ENCODE results near the gene BHLHE23. TPM values are rescaled to one million over a fixed set of nuclear protein-coding genes. Genes with fewer than 3 reads are reported as not detected.

BHLHE23 gene
- total RNA-seq, 1 experiment from 2014 or later: not detected

GRCh38 chr20:63053432-63054102, 46.8 kb upstream of the BHLHE23 start:
- TF ChIP-seq, protein P1, sequence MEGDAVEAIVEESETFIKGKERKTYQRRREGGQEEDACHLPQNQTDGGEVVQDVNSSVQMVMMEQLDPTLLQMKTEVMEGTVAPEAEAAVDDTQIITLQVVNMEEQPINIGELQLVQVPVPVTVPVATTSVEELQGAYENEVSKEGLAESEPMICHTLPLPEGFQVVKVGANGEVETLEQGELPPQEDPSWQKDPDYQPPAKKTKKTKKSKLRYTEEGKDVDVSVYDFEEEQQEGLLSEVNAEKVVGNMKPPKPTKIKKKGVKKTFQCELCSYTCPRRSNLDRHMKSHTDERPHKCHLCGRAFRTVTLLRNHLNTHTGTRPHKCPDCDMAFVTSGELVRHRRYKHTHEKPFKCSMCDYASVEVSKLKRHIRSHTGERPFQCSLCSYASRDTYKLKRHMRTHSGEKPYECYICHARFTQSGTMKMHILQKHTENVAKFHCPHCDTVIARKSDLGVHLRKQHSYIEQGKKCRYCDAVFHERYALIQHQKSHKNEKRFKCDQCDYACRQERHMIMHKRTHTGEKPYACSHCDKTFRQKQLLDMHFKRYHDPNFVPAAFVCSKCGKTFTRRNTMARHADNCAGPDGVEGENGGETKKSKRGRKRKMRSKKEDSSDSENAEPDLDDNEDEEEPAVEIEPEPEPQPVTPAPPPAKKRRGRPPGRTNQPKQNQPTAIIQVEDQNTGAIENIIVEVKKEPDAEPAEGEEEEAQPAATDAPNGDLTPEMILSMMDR (IDR thresholded peaks at IDR 0.05; ENCODE audit: unreplicated experiment): no peak
- Mint-ChIP-seq H3K9me3 (ENCODE audit: low read depth, unreplicated experiment) (no peaks in the 10 kb centered on the region), H3K4me1 (ENCODE audit: low read depth, unreplicated experiment) (no peaks in the 10 kb centered on the region), H3K36me3 (ENCODE audit: insufficient read depth, unreplicated experiment) (no peaks in the 10 kb centered on the region), H3K4me3 (ENCODE audit: low read depth, unreplicated experiment) (no peak overlapping the region), H3K27me3 (ENCODE audit: unreplicated experiment) (peaks cover 58% of the 10 kb centered on the region), H3K27ac (ENCODE audit: unreplicated experiment) (no peak overlapping the region)
- no TSS peak for BruUV-seq (replicated peaks)
- no peak for DNase-seq
- intact Hi-C loops (cut with micrococcal nuclease; ENCODE audit: unreplicated experiment): no loop called here
- CTCF ChIA-PET: no interaction called here

- intact Hi-C loops (cut with micrococcal nuclease; ENCODE audit: unreplicated experiment): no loop called here
- CTCF ChIA-PET: no interaction called here
- H3K27me3 Mint-ChIP-seq (ENCODE audit: unreplicated experiment): peaks cover 64% of the 10 kb centered on the region
- H3K36me3 Mint-ChIP-seq (ENCODE audit: insufficient read depth, unreplicated experiment): no peaks in the 10 kb centered on the region
- no peaks in the 10 kb centered on the region for H3K9me3 Mint-ChIP-seq (ENCODE audit: low read depth, unreplicated experiment)
- no peak overlapping the region for H3K4me3 Mint-ChIP-seq (ENCODE audit: low read depth, unreplicated experiment)
- TF ChIP-seq, protein P1 (IDR thresholded peaks at IDR 0.05; ENCODE audit: unreplicated experiment): no peak
- H3K4me1 Mint-ChIP-seq (ENCODE audit: low read depth, unreplicated experiment): no peaks in the 10 kb centered on the region
- no peak overlapping the region for H3K27ac Mint-ChIP-seq (ENCODE audit: unreplicated experiment)
- no peak for DNase-seq
- no TSS peak for BruUV-seq (replicated peaks)
These were observed 46.0 kb upstream of the BHLHE23 start for GRCh38 chr20:63052571-63053431.

DNA sequence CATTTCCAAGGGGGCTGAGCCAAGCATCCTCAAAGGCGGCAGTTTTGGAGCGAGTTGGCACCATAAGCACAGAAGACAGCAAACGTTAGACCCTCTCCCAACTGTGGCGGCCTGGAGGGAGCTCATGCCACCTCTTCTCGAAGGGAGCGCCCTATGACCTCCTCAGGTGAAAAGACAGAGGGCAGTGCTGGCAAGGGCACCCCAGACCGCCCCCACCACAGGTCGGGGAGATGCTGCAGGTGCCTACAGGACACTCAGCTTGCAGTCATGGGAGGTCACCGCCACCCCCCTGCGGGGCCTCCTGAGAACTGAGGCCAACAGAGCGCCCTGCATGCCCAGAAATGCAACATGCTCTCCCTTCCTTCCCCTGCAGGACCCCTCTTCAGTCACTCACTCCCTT, 45.1 kb upstream of the BHLHE23 start:
- H3K9me3 Mint-ChIP-seq (ENCODE audit: low read depth, unreplicated experiment): no peaks in the 10 kb centered on the region
- DNase-seq: no peak
- no peaks in the 10 kb centered on the region for H3K36me3 Mint-ChIP-seq (ENCODE audit: insufficient read depth, unreplicated experiment)
- H3K27me3 Mint-ChIP-seq (ENCODE audit: unreplicated experiment): peaks cover 72% of the 10 kb centered on the region
- no peak overlapping the region for H3K27ac Mint-ChIP-seq (ENCODE audit: unreplicated experiment)
- no peak overlapping the region for H3K4me3 Mint-ChIP-seq (ENCODE audit: low read depth, unreplicated experiment)
- CTCF ChIA-PET: no interaction called here
- intact Hi-C loops (cut with micrococcal nuclease; ENCODE audit: unreplicated experiment): no loop called here
- H3K4me1 Mint-ChIP-seq (ENCODE audit: low read depth, unreplicated experiment): no peaks in the 10 kb centered on the region
- no TSS peak for BruUV-seq (replicated peaks)
- TF ChIP-seq, protein P1 (IDR thresholded peaks at IDR 0.05; ENCODE audit: unreplicated experiment): no peak

DNA sequence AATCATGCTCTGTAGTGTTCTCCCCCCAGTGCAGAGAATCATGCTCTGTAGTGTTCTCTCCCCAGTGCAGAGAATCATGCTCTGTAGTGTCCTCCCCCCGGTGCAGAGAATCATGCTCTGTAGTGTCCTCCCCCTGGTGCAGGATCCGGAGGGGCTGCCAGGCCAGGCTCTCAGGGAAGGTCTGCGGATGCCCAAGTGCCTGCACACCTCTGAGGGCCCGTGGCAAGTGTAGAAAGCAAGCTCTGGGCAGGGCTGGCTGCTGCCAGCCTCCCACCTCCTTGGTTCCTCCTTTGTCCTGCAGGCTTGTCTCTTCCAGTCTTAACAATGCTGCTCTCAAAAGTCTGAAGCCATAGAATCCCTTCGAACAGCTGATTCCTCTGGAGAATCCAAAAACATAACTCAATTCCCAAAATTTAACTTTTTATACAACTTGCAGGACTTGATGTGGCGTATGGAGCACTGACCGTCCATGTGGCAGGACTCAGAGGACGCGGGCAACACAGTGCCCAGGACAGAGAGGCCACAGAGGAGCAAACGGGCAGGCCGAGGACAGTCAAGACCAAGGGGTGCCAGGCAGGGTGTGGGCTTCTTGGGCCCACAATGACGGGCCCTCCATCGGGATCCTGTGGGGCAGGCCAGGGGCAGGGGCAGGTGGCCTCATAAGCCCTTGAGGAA, 44.6 kb upstream of the BHLHE23 start:
- BruUV-seq (replicated peaks): no TSS peak
- TF ChIP-seq, protein P1 (IDR thresholded peaks at IDR 0.05; ENCODE audit: unreplicated experiment): no peak
- no peaks in the 10 kb centered on the region for H3K36me3 Mint-ChIP-seq (ENCODE audit: insufficient read depth, unreplicated experiment)
- intact Hi-C loops (cut with micrococcal nuclease; ENCODE audit: unreplicated experiment): no loop called here
- H3K4me3 Mint-ChIP-seq (ENCODE audit: low read depth, unreplicated experiment): no peak overlapping the region
- CTCF ChIA-PET: no interaction called here
- peaks cover 78% of the 10 kb centered on the region for H3K27me3 Mint-ChIP-seq (ENCODE audit: unreplicated experiment)
- no peaks in the 10 kb centered on the region for H3K4me1 Mint-ChIP-seq (ENCODE audit: low read depth, unreplicated experiment)
- DNase-seq: no peak
- H3K27ac Mint-ChIP-seq (ENCODE audit: unreplicated experiment): no peak overlapping the region
- no peaks in the 10 kb centered on the region for H3K9me3 Mint-ChIP-seq (ENCODE audit: low read depth, unreplicated experiment)
